Right lobe of liver (tissue), 6 donors: Measurements from ENCODE around the gene PHF5A. TPM values are rescaled to one million over a fixed set of nuclear protein-coding genes. Genes with fewer than 3 reads are reported as not detected.
"Not testable (repeated sequence)": the region's sequence is repeated elsewhere in the genome, so short reads cannot be mapped to it uniquely, and the experiment has no call there.

Source experiments
- ATAC-seq, 4 donors: fragments of 200-7000 bp; cut with Tn5 transposase; one replicate each; pipeline ENCODE4 v1.9.1; 2020; ENCODE audit warnings: mild to moderate bottlenecking in 4 of 4, moderate library complexity in 4 of 4
- DNase-seq, 3 donors: peaks; one replicate each; pipeline ENCODE4 v3.0.0-alpha.2; 2020
- H3K27ac ChIP-seq, 3 donors: fragments of 200-600 bp; one replicate each; pipeline ENCODE4 v1.8.0; 2022
- H3K27me3 ChIP-seq, 2 donors: fragments of 200-600 bp; one replicate each; pipeline ENCODE4 v1.8.0; 2022
- H3K36me3 ChIP-seq, 4 donors: fragments of 200-600 bp; sonication (generic) in 1 of 4; one replicate each; pipeline versions ENCODE4 v1.5.1 to v1.8.0; 2017 to 2022; ENCODE audit warnings: control low read depth in 1 of 4
- H3K4me1 ChIP-seq, 4 donors: fragments of 200-600 bp; sonication (generic) in 1 of 4; one replicate each; pipeline versions ENCODE4 v1.5.1 to v1.8.0; 2017 to 2022; ENCODE audit warnings: control low read depth in 1 of 4
- H3K4me3 ChIP-seq, 3 donors: fragments of 200-600 bp; one replicate each; pipeline ENCODE4 v1.8.0; 2022
- H3K9me3 ChIP-seq, 4 donors: fragments of 200-600 bp; sonication (generic) in 1 of 4; one replicate each; pipeline versions ENCODE4 v1.5.1 to v1.8.0; 2017 to 2022; ENCODE audit warnings: control low read depth in 1 of 4
- POLR2A ChIP-seq: fragments of 450-650 bp; IDR thresholded peaks from one replicate; pipeline ENCODE4 v1.6.1; 2017; ENCODE audit warnings: antibody characterized with exemption, mild to moderate bottlenecking
- WGBS: methylation state at CpG from one replicate; pipeline ENCODE4 v1.1.6; 2018; ENCODE audit warnings: low coverage, low lambda C conversion rate; ENCODE audit not compliant: insufficient coverage; ENCODE audit errors: missing lambda C conversion rate; 5-methylcytosine and 5-hydroxymethylcytosine counted together
- intact Hi-C, 2 donors: fragments of 100-400 bp; cut with DNase I; formaldehyde crosslinking; loops; one replicate each; pipeline versions ENCODE4 v1.11.2 to v1.14.1; 2022
- total RNA-seq, 6 experiments: library from RNA; depleted of rRNA in 2 of 6; stranded (reverse); fragments of >200 nt in 2 of 6; fragmentation: NEBNext Ultra II Directional in 3 of 6; extraction: Animal tissue kit (Norgen Biotek cat#: 25700) in 3 of 6; gene quantifications; one replicate each; pipeline versions ENCODE4 v1.1.0 to v1.2.4, GENCODE V29; 2016 to 2023
- TF ChIP-seq, protein P1 (sequence below), 4 donors: fragments of 200-600 bp in 3 of 4; fragments of 450-650 bp in 1 of 4; IDR thresholded peaks; one replicate each; pipeline versions ENCODE4 v1.5.1 to v1.8.0; 2016 to 2022; ENCODE audit warnings: antibody characterized with exemption in 4 of 4, mild to moderate bottlenecking in 2 of 4
- donor health status: DM: no; HTN: yes; CAD: no.
- donor health status: DM: no; HTN: no; CAD: no.
- donor health status: DM: no; HTN: no; CAD: no.
- donor health status: DM: no; HTN: yes; CAD: no.
- donor health status: DM: no; HTN: yes; CAD: no.

The PHF5A gene
- total RNA-seq, 6 experiments from 2014 or later = 12.1 to 20.7 (median 14.5) TPM

DNA sequence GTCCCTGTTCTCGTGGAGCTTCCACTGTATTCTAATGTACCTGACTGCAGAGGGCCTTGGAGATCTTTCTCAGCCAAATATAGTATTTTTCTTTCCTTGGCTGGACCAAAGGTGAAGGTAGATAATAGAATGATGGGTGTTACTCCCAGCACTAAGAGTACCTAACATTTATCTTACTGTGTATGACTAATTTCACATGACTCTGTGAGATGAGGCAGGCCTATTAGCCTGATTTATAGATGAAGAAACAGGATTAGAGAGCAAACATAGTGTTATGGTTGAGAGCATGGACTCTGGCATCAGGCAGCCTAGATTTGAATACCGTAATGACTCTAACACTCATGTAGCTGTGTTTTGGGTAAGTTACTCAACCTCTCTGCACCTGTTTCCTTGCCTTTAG lies 3.1 kb upstream of the PHF5A start:
- Histone ChIP-seq H3K4me1 (peaks cover 0 to 61% (median 27%) of the 10 kb centered on the region in 4 donors), H3K27me3 (no peaks in the 10 kb centered on the region), H3K36me3 (peaks cover 0 to 8% (median 2%) of the 10 kb centered on the region in 4 donors), H3K4me3 (no peak overlapping the region), H3K9me3 (no peaks in the 10 kb centered on the region), H3K27ac (no peak overlapping the region)
- DNase-seq = no peak
- intact Hi-C loops = no loop called here
- TF ChIP-seq POLR2A = no peak
- ATAC-seq = no peak
- WGBS = 53% methylated on average over 2 of the region's 2 CpGs

DNA sequence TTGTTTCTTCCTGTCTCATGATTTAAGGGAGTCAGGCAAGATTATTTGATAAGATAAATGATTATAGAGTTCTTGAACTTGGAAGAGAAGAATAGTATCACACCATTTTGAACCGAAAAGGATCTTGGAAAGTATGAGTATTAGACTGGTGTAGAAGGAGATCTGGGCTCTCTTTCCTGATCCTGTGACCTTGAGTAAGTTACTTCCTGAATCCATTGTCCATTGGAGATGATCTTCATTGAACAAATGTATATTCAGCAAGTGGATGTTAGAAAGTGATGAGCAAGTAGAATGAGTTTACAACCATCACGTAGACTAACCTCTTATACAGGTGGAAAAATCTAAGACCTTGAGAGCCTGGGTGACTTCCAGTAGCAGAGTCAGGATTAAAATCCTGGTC lies 2.4 kb upstream of the PHF5A start:
- ATAC-seq (no peak), DNase-seq (no peak)
- Histone ChIP-seq H3K27me3 (no peaks in the 10 kb centered on the region), H3K4me3 (no peak overlapping the region), H3K27ac (no peak overlapping the region), H3K4me1 (peaks cover 0 to 54% (median 24%) of the 10 kb centered on the region in 4 donors), H3K9me3 (no peaks in the 10 kb centered on the region), H3K36me3 (peaks cover 0 to 15% (median 6%) of the 10 kb centered on the region in 4 donors)
- 91% methylated on average over 1 of the region's 2 CpGs for WGBS
- intact Hi-C loops = no loop called here
- TF ChIP-seq, protein P1, sequence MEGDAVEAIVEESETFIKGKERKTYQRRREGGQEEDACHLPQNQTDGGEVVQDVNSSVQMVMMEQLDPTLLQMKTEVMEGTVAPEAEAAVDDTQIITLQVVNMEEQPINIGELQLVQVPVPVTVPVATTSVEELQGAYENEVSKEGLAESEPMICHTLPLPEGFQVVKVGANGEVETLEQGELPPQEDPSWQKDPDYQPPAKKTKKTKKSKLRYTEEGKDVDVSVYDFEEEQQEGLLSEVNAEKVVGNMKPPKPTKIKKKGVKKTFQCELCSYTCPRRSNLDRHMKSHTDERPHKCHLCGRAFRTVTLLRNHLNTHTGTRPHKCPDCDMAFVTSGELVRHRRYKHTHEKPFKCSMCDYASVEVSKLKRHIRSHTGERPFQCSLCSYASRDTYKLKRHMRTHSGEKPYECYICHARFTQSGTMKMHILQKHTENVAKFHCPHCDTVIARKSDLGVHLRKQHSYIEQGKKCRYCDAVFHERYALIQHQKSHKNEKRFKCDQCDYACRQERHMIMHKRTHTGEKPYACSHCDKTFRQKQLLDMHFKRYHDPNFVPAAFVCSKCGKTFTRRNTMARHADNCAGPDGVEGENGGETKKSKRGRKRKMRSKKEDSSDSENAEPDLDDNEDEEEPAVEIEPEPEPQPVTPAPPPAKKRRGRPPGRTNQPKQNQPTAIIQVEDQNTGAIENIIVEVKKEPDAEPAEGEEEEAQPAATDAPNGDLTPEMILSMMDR (IDR thresholded peaks at IDR 0.05) = no peak
- TF ChIP-seq POLR2A = no peak

DNA sequence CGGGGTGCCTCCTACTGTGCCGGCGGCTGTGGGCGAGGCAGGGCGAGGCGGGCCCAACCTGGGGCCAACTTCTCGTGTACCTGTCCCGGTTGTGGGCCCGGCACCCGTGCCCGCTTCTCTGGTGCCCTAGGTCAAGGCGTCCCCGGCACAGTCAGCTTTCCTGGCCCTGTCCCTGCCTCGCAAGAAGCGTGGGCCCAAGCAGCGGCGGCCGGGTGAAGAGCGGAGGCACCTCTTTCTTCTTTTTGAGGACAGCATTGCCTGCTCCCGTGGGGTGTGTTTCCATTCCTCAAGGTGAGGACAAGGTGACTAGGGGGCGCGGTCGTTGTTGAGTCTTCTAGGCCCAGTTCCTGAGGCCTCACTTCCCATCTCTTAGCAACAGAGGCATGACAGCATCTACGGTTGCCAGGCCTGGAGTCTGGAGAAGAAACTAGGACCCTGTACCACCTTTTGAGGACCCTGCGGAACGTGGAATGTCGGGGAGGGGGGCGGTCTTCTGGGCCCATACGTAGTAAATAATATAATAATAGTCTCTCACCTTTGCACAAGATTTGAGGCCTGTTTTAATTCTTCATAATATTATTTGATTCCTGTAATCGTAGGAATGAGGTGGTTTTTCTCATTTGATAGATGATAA lies 843 bp upstream of the PHF5A start:
- no peaks in the 10 kb centered on the region for H3K27me3 ChIP-seq
- peaks cover 4 to 31% (median 15%) of the 10 kb centered on the region in 4 donors for H3K36me3 ChIP-seq
- peak overlapping the region; percentile 83 to 99 (median 92) for H3K4me3 ChIP-seq
- WGBS = 2% methylated on average over 7 of the region's 30 CpGs
- ATAC-seq (peak; percentile 29 to 46 (median 35)), DNase-seq (no peak)
- intact Hi-C loops = loop anchor here in 1 of 2 donors (10.0 kb wide), 1 partner anchor 45 kb away; no protein-coding TSS in a partner anchor
- peaks cover 0 to 41% (median 18%) of the 10 kb centered on the region in 4 donors for H3K4me1 ChIP-seq
- H3K9me3 ChIP-seq = no peaks in the 10 kb centered on the region
- TF ChIP-seq, protein P1 (IDR thresholded peaks at IDR 0.05) = no peak
- no peak for TF ChIP-seq POLR2A
- H3K27ac ChIP-seq = peak overlapping the region; percentile 81 to 97 (median 96)

DNA sequence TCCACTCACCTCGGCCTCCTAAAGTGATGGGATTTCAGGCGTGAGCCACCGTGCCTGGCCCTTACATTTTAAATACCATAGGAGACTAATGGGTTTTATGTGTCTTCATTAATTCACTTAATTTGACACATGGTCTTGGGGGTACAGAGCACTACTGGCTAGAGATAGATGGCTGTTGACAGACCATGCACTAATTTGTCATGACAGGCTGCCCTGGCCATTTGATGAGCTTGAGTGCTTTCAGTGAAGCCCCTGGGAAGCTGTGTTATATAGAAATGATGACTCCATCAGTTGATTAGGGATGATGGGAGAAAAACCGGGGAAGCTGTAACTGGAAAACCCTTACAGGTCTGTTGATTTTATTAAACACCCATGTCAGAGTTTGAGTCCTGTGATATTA lies 6.6 kb downstream of the PHF5A start:
- H3K36me3 ChIP-seq = peaks cover 4 to 61% (median 36%) of the 10 kb centered on the region in 4 donors
- intact Hi-C loops = loop anchor here in 1 of 2 donors (10.0 kb wide), 1 partner anchor 53 kb away; no protein-coding TSS in a partner anchor
- DNase-seq = no peak
- no peaks in the 10 kb centered on the region for H3K9me3 ChIP-seq
- ATAC-seq = no peak
- H3K27me3 ChIP-seq = no peaks in the 10 kb centered on the region
- H3K4me3 ChIP-seq = no peak overlapping the region
- H3K4me1 ChIP-seq = no peaks in the 10 kb centered on the region
- no peak for TF ChIP-seq POLR2A
- TF ChIP-seq, protein P1 (IDR thresholded peaks at IDR 0.05) = no peak
- WGBS = 80% methylated on average over 4 of the region's 4 CpGs
- no peak overlapping the region for H3K27ac ChIP-seq

DNA sequence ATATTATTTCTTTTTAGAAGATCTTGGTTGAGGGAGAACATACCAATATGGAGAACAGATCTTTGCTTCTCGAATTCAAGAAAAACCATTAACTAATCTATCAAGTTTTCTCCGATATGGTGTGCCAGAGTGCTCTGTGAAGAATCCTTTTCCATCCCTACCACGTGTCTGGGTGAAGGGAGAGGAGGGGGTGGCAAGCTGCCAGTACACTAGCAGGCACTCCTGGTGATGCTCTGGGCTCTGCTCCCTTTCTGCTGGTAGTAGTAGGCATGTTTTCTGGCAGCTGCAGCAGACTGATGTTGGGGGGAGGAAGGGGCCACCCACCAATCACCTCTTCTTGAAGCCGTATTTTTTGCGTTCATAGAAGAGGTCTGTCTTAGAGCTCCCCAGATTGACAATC lies 8.4 kb downstream of the PHF5A start:
- not testable (repeated sequence) for H3K27ac ChIP-seq, DNase-seq, H3K9me3 ChIP-seq, H3K4me3 ChIP-seq, H3K27me3 ChIP-seq, H3K4me1 ChIP-seq
- peaks cover 0 to 43% (median 28%) of the 10 kb centered on the region in 4 donors for H3K36me3 ChIP-seq
- 78% methylated on average over 5 of the region's 5 CpGs for WGBS
- ATAC-seq = peak in 1 of 4 donors; percentile 24
- intact Hi-C loops = loop anchor here in 1 of 2 donors (10.0 kb wide), 1 partner anchor 55 kb away; no protein-coding TSS in a partner anchor
